SK-N-MC (cell line): Measurements from ENCODE around the gene ZNF93.

Source experiments
- EZH2 ChIP-seq: fragments of 200-600 bp; sonication (generic); IDR thresholded peaks from one replicate; pipeline ENCODE4 v1.6.1; 2017; ENCODE audit warnings: antibody characterized with exemption
- FOXP2 ChIP-seq: optimal IDR thresholded peaks from 2 replicates; pipeline ENCODE3; 2011; ENCODE audit warnings: mild to moderate bottlenecking, moderate library complexity; ENCODE audit not compliant: insufficient read depth; ENCODE audit errors: extremely low read length, control extremely low read depth
- POLR2AphosphoS5 ChIP-seq: IDR thresholded peaks from 2 replicates; pipeline ENCODE4 v1.6.1; 2012; ENCODE audit warnings: mild to moderate bottlenecking, low read depth, low read length, borderline replicate concordance

DNA sequence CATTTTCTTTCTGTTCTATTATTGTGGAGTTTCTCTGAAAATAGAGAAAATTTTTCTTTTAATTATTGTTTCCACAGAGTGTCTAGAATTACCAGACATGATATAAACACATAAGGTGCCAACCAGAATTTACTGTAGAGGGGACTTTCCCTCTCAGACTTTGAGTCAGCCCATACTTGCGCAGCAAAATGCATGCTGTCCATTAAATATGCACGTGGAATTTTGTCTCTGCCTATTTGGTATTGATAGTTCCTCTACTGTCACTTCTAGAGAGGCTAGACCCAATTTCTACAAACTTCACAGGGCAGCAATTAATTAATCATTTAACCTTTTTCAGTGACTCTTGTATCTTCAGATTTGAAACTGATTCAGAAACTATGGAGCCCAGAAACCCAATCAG lies 8.9 kb downstream of the ZNF93 start:
- TF ChIP-seq POLR2AphosphoS5 (no peak), EZH2 (no peak), FOXP2 (no peak)
